Stimulated activated CD8-positive, alpha-beta memory T cell treated with anti-CD3 and anti-CD28 coated beads, Interleukin-4, amount 100 ng/mL, for 24 hours (primary cell): Measurements from ENCODE around the gene ADCYAP1.

ENCODE experiments used
- DNase-seq: peaks from one replicate; pipeline ENCODE4 v3.0.0-alpha.2; 2020; ENCODE audit warnings: low read depth

Gene ADCYAP1

GRCh38 chr18:910247-910646 is 5.6 kb downstream of the ADCYAP1 start:
- no peak for DNase-seq

- DNase-seq, result no peak
These were observed 6.4 kb downstream of the ADCYAP1 start for GRCh38 chr18:911025-911424.

- no peak for DNase-seq
These were observed 6.8 kb downstream of the ADCYAP1 start for GRCh38 chr18:911486-911885.

- no peak for DNase-seq
These were observed 11.9 kb downstream of the ADCYAP1 start for GRCh38 chr18:916562-916961.

GRCh38 chr18:919078-919477 is 14.4 kb downstream of the ADCYAP1 start:
- DNase-seq, result no peak

GRCh38 chr18:923144-923866 is 18.6 kb downstream of the ADCYAP1 start:
- no peak for DNase-seq

- no peak for DNase-seq
These were observed 20.3 kb downstream of the ADCYAP1 start for GRCh38 chr18:924987-925386.

GRCh38 chr18:926946-927345 is 22.3 kb downstream of the ADCYAP1 start:
- DNase-seq, result no peak

GRCh38 chr18:933082-933481 is 28.4 kb downstream of the ADCYAP1 start:
- DNase-seq, result no peak

GRCh38 chr18:934518-935133 is 30.0 kb downstream of the ADCYAP1 start:
- no peak for DNase-seq

- DNase-seq, result no peak
These were observed 32.3 kb downstream of the ADCYAP1 start for GRCh38 chr18:936941-937340.

GRCh38 chr18:939166-939565 is 34.5 kb downstream of the ADCYAP1 start:
- no peak for DNase-seq

GRCh38 chr18:939958-940357 is 35.3 kb downstream of the ADCYAP1 start:
- no peak for DNase-seq

- no peak for DNase-seq
These were observed 36.7 kb downstream of the ADCYAP1 start for GRCh38 chr18:941331-941730.

GRCh38 chr18:944440-944839 is 39.8 kb downstream of the ADCYAP1 start:
- no peak for DNase-seq

- DNase-seq, result no peak
These were observed 45.3 kb downstream of the ADCYAP1 start for GRCh38 chr18:949724-950631.

GRCh38 chr18:950882-951495 is 46.3 kb downstream of the ADCYAP1 start:
- no peak for DNase-seq

- DNase-seq, result no peak
These were observed 50.9 kb downstream of the ADCYAP1 start for GRCh38 chr18:955384-956066.

- DNase-seq, result no peak
These were observed 53.2 kb downstream of the ADCYAP1 start for GRCh38 chr18:957829-958228.

- DNase-seq, result no peak
These were observed 55.2 kb downstream of the ADCYAP1 start for GRCh38 chr18:959854-960253.
